Measurements from ENCODE around the gene DIS3L. TPM values are rescaled to one million over a fixed set of nuclear protein-coding genes. Genes with fewer than 3 reads are reported as not detected.
"Not testable (repeated sequence)": the region's sequence is repeated elsewhere in the genome, so short reads cannot be mapped to it uniquely, and the experiment has no call there.

The DIS3L gene
- polyA plus RNA-seq (2013, experiment 1 of 4) = 14.5 TPM
- polyA plus RNA-seq (2013, experiment 2 of 4) = 13.0 TPM
- polyA plus RNA-seq (2013, experiment 3 of 4) = 10.5 TPM
- 11.5 TPM for polyA plus RNA-seq (2013, experiment 4 of 4)

GRCh38 chr15:66293419-66294156 is at the start of gene DIS3L:
Gene DIS3L, plus strand, starts transcription at chr15:66293568. Its CDS starts 29 bp downstream, at chr15:66293597.
- H3K4me3 ChIP-seq (ENCODE audit: insufficient read depth, low read depth, low read length) = peak within 1 kb of the TSS; percentile 52
- no peaks in the 10 kb centered on the region for H3K9me3 ChIP-seq (ENCODE audit: control insufficient read depth, low read length)
- H3K36me3 ChIP-seq (ENCODE audit: control insufficient read depth, insufficient read depth, low read length) = no peaks in the 10 kb centered on the region
- 0% methylated on average over 92 of the region's 92 CpGs for WGBS, 2 experiments
- peaks cover 32% of the 10 kb centered on the region for H3K27me3 ChIP-seq (ENCODE audit: control insufficient read depth, insufficient read depth, low read length, poor library complexity, severe bottlenecking)
- peaks cover 6% of the 10 kb centered on the region for H3K4me1 ChIP-seq (ENCODE audit: control insufficient read depth, insufficient read depth, low read length)
- no peak within 1 kb of the TSS for H3K27ac ChIP-seq (ENCODE audit: insufficient read depth, low read depth, low read length, poor library complexity, severe bottlenecking)

DNA sequence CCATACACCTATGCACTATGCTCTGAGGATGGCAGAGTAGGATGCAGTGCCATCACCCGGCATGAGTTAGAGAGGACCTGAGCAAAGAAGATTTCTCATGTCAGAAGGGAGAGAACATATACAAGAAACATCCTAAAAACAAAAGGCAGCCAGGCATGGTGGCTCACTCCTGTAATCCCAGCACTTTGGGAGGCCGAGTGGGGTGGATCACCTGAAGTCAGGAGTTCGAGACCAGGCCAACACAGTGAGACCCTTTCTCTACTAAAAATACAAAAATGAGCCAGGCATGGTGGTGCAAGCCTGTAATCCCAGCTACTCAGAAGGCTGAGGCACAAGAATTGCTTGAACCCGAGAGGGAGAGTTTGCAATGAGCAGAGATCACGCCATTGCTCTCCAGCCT is 47.5 kb upstream of the DIS3L start:
- WGBS, 2 experiments = 90 to 93% methylated on average over 5 of the region's 5 CpGs
- not testable (repeated sequence) for H3K4me1 ChIP-seq (ENCODE audit: control insufficient read depth, insufficient read depth, low read length); H3K4me3 ChIP-seq (ENCODE audit: insufficient read depth, low read depth, low read length); H3K27ac ChIP-seq (ENCODE audit: insufficient read depth, low read depth, low read length, poor library complexity, severe bottlenecking); H3K27me3 ChIP-seq (ENCODE audit: control insufficient read depth, insufficient read depth, low read length, poor library complexity, severe bottlenecking); H3K9me3 ChIP-seq (ENCODE audit: control insufficient read depth, low read length); H3K36me3 ChIP-seq (ENCODE audit: control insufficient read depth, insufficient read depth, low read length)

DNA sequence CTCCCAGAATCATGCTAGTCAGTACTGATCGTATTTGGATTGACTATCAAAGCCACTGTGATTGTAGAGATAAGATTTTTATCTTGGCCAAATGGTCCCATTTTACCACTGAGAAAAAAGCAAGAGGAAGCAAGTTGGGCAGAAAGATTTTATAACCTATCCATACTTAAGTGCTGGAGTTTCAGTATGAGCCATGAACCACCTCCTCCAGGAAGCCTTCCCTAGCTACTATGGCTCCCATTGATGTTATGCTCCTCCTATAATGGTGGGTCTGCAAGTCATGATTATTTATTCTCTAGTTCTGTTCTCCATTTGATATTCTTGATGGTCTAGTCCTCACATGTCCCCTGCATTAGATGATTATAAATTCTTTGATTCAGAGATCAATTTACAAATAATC is 46.4 kb upstream of the DIS3L start:
- no peak overlapping the region for H3K27ac ChIP-seq (ENCODE audit: insufficient read depth, low read depth, low read length, poor library complexity, severe bottlenecking)
- no peak overlapping the region for H3K4me3 ChIP-seq (ENCODE audit: insufficient read depth, low read depth, low read length)
- 94 to 100% methylated on average over 1 of the region's 1 CpG for WGBS, 2 experiments
- peaks cover 20% of the 10 kb centered on the region for H3K27me3 ChIP-seq (ENCODE audit: control insufficient read depth, insufficient read depth, low read length, poor library complexity, severe bottlenecking)
- H3K9me3 ChIP-seq (ENCODE audit: control insufficient read depth, low read length) = no peaks in the 10 kb centered on the region
- H3K4me1 ChIP-seq (ENCODE audit: control insufficient read depth, insufficient read depth, low read length) = no peaks in the 10 kb centered on the region
- no peaks in the 10 kb centered on the region for H3K36me3 ChIP-seq (ENCODE audit: control insufficient read depth, insufficient read depth, low read length)

- Histone ChIP-seq H3K4me3 (ENCODE audit: insufficient read depth, low read depth, low read length) (no peak overlapping the region), H3K27ac (ENCODE audit: insufficient read depth, low read depth, low read length, poor library complexity, severe bottlenecking) (no peak overlapping the region), H3K36me3 (ENCODE audit: control insufficient read depth, insufficient read depth, low read length) (no peaks in the 10 kb centered on the region), H3K4me1 (ENCODE audit: control insufficient read depth, insufficient read depth, low read length) (peaks cover 14% of the 10 kb centered on the region), H3K9me3 (ENCODE audit: control insufficient read depth, low read length) (no peaks in the 10 kb centered on the region), H3K27me3 (ENCODE audit: control insufficient read depth, insufficient read depth, low read length, poor library complexity, severe bottlenecking) (peaks cover 48% of the 10 kb centered on the region)
- 61 to 73% methylated on average over 2 of the region's 2 CpGs for WGBS, 2 experiments
Observed at GRCh38 chr15:66249605-66250174, 43.7 kb upstream of the DIS3L start.

GRCh38 chr15:66251065-66251789 is 42.1 kb upstream of the DIS3L start:
- 25 to 35% methylated on average over 9 to 10 of the region's 10 CpGs for WGBS, 2 experiments
- H3K4me1 ChIP-seq (ENCODE audit: control insufficient read depth, insufficient read depth, low read length) = peaks cover 14% of the 10 kb centered on the region
- H3K4me3 ChIP-seq (ENCODE audit: insufficient read depth, low read depth, low read length) = peak overlapping the region; percentile 44
- no peaks in the 10 kb centered on the region for H3K9me3 ChIP-seq (ENCODE audit: control insufficient read depth, low read length)
- H3K36me3 ChIP-seq (ENCODE audit: control insufficient read depth, insufficient read depth, low read length) = no peaks in the 10 kb centered on the region
- H3K27ac ChIP-seq (ENCODE audit: insufficient read depth, low read depth, low read length, poor library complexity, severe bottlenecking) = no peak overlapping the region
- peaks cover 63% of the 10 kb centered on the region for H3K27me3 ChIP-seq (ENCODE audit: control insufficient read depth, insufficient read depth, low read length, poor library complexity, severe bottlenecking)

- no peaks in the 10 kb centered on the region for H3K9me3 ChIP-seq (ENCODE audit: control insufficient read depth, low read length)
- peak overlapping the region; percentile 44 for H3K4me3 ChIP-seq (ENCODE audit: insufficient read depth, low read depth, low read length)
- H3K36me3 ChIP-seq (ENCODE audit: control insufficient read depth, insufficient read depth, low read length) = no peaks in the 10 kb centered on the region
- H3K4me1 ChIP-seq (ENCODE audit: control insufficient read depth, insufficient read depth, low read length) = peaks cover 14% of the 10 kb centered on the region
- WGBS, 2 experiments = 1% methylated on average over 62 of the region's 72 CpGs
- H3K27me3 ChIP-seq (ENCODE audit: control insufficient read depth, insufficient read depth, low read length, poor library complexity, severe bottlenecking) = peaks cover 71% of the 10 kb centered on the region
- no peak overlapping the region for H3K27ac ChIP-seq (ENCODE audit: insufficient read depth, low read depth, low read length, poor library complexity, severe bottlenecking)
Observed at GRCh38 chr15:66251790-66252684, 41.3 kb upstream of the DIS3L start.

GRCh38 chr15:66252685-66253417 is 40.5 kb upstream of the DIS3L start:
- H3K36me3 ChIP-seq (ENCODE audit: control insufficient read depth, insufficient read depth, low read length) = no peaks in the 10 kb centered on the region
- H3K27ac ChIP-seq (ENCODE audit: insufficient read depth, low read depth, low read length, poor library complexity, severe bottlenecking) = no peak overlapping the region
- WGBS, 2 experiments = 0% methylated on average over 64 of the region's 64 CpGs
- H3K4me3 ChIP-seq (ENCODE audit: insufficient read depth, low read depth, low read length) = peak overlapping the region; percentile 44
- H3K9me3 ChIP-seq (ENCODE audit: control insufficient read depth, low read length) = no peaks in the 10 kb centered on the region
- peaks cover 14% of the 10 kb centered on the region for H3K4me1 ChIP-seq (ENCODE audit: control insufficient read depth, insufficient read depth, low read length)
- H3K27me3 ChIP-seq (ENCODE audit: control insufficient read depth, insufficient read depth, low read length, poor library complexity, severe bottlenecking) = peaks cover 79% of the 10 kb centered on the region

GRCh38 chr15:66253418-66254088 is 39.8 kb upstream of the DIS3L start, which contains the start of gene MEGF11:
Gene MEGF11, minus strand, starts transcription at chr15:66253750. Its CDS starts 125,347 bp downstream, at chr15:66128403.
- Histone ChIP-seq H3K9me3 (ENCODE audit: control insufficient read depth, low read length) (no peaks in the 10 kb centered on the region), H3K4me1 (ENCODE audit: control insufficient read depth, insufficient read depth, low read length) (peaks cover 14% of the 10 kb centered on the region), H3K36me3 (ENCODE audit: control insufficient read depth, insufficient read depth, low read length) (no peaks in the 10 kb centered on the region), H3K27me3 (ENCODE audit: control insufficient read depth, insufficient read depth, low read length, poor library complexity, severe bottlenecking) (peaks cover 84% of the 10 kb centered on the region), H3K4me3 (ENCODE audit: insufficient read depth, low read depth, low read length) (peak within 1 kb of the TSS; percentile 44), H3K27ac (ENCODE audit: insufficient read depth, low read depth, low read length, poor library complexity, severe bottlenecking) (no peak within 1 kb of the TSS)
- 0% methylated on average over 64 of the region's 64 CpGs for WGBS, 2 experiments
